Rectal smooth muscle tissue (tissue), 1 donor: ENCODE results near the gene TMEM138.

ENCODE experiments used
- H3K27ac ChIP-seq: one replicate; pipeline ENCODE4 v1.7.0; 2013; ENCODE audit warnings: low read depth, low read length, inconsistent platforms
- H3K27me3 ChIP-seq: one replicate; pipeline ENCODE4 v1.7.0; 2013; ENCODE audit warnings: low read length; ENCODE audit not compliant: control insufficient read depth, insufficient read depth
- H3K36me3 ChIP-seq: one replicate; pipeline ENCODE4 v1.7.0; 2013; ENCODE audit warnings: low read length; ENCODE audit not compliant: control insufficient read depth, insufficient read depth
- H3K4me1 ChIP-seq: one replicate; pipeline ENCODE4 v1.7.0; 2013; ENCODE audit warnings: low read length; ENCODE audit not compliant: control insufficient read depth, insufficient read depth
- H3K4me3 ChIP-seq: one replicate; pipeline ENCODE4 v1.7.0; 2013; ENCODE audit warnings: low read length
- H3K9ac ChIP-seq: one replicate; pipeline ENCODE4 v1.7.0; 2013; ENCODE audit warnings: low read length

Gene TMEM138

GRCh38 chr11:61406067-61406466 lies 43.9 kb downstream of the TMEM138 start:
- H3K36me3 ChIP-seq, result peaks cover 41% of the 10 kb centered on the region
- H3K27ac ChIP-seq, result no peak overlapping the region
- H3K4me1 ChIP-seq, result no peaks in the 10 kb centered on the region
- H3K9ac ChIP-seq, result no peak overlapping the region
- H3K27me3 ChIP-seq, result no peaks in the 10 kb centered on the region
- no peak overlapping the region for H3K4me3 ChIP-seq

DNA sequence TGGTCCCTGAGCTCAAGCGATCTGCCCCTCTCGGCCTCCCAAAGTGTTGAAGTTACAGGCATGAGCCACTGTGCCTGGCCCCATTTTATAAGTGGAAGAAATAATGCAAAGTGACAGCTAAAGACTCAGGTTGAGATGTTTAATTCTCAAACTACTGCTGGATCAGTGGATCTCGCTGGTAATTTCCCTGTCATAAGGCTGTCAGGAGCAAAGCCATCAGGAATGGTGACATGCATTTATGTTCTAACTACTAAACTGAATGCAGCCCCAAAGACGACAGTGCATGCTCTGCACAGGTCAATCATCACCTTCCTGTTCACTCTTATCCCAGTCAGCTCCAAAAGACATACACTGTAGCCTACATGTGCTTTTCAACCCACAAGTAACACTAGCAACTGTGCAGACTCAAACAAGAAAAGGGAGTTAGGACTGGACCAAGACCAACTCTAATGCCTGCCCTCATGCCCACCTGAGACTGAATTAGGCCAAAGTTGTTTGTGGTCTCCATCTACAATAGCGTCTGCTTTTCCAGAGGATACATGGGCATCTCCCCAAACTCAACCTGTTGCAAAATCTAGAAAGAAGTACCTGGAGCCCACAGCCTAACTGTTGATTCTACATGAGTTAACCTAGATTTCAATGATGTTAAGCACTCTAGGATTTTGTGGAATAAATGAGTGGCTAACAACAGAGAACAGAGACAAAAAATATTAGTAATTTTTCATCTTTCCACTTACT lies 45.0 kb downstream of the TMEM138 start:
- Histone ChIP-seq H3K27ac (no peak overlapping the region), H3K36me3 (peaks cover 48% of the 10 kb centered on the region), H3K27me3 (no peaks in the 10 kb centered on the region), H3K4me3 (no peak overlapping the region), H3K9ac (no peak overlapping the region), H3K4me1 (no peaks in the 10 kb centered on the region)

- Histone ChIP-seq H3K9ac (no peak overlapping the region), H3K27me3 (no peaks in the 10 kb centered on the region), H3K27ac (no peak overlapping the region), H3K4me3 (no peak overlapping the region), H3K4me1 (no peaks in the 10 kb centered on the region), H3K36me3 (peaks cover 54% of the 10 kb centered on the region)
Measured at GRCh38 chr11:61411589-61411988, 49.4 kb downstream of the TMEM138 start.

- peaks cover 58% of the 10 kb centered on the region for H3K36me3 ChIP-seq
- H3K4me1 ChIP-seq, result no peaks in the 10 kb centered on the region
- H3K4me3 ChIP-seq, result no peak overlapping the region
- H3K27ac ChIP-seq, result no peak overlapping the region
- no peak overlapping the region for H3K9ac ChIP-seq
- no peaks in the 10 kb centered on the region for H3K27me3 ChIP-seq
Measured at GRCh38 chr11:61413496-61413895, 51.3 kb downstream of the TMEM138 start.

DNA sequence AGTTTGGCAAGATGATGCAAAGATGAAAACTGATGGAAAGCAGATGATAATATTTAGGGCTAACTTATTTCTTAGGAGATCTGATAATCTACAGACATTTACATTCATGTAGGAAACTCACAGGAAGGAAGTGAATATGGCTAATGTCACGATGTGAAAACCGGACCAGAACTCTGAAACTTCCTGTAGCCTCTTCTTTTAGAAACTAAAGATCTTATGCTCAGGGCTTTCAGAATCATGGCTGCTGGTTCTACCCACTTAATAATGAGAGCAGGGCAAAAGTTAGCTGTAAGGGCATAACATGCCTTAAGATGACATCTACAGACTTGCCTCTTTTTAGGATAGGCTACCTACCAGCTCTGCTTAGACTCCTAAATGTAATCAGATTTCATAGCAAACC lies 52.4 kb downstream of the TMEM138 start:
- Histone ChIP-seq H3K36me3 (peaks cover 63% of the 10 kb centered on the region), H3K4me3 (no peak overlapping the region), H3K27me3 (no peaks in the 10 kb centered on the region), H3K4me1 (no peaks in the 10 kb centered on the region), H3K27ac (no peak overlapping the region), H3K9ac (no peak overlapping the region)

GRCh38 chr11:61415381-61415780 lies 53.2 kb downstream of the TMEM138 start:
- Histone ChIP-seq H3K9ac (no peak overlapping the region), H3K4me1 (no peaks in the 10 kb centered on the region), H3K4me3 (no peak overlapping the region), H3K36me3 (peaks cover 65% of the 10 kb centered on the region), H3K27me3 (no peaks in the 10 kb centered on the region), H3K27ac (no peak overlapping the region)

DNA sequence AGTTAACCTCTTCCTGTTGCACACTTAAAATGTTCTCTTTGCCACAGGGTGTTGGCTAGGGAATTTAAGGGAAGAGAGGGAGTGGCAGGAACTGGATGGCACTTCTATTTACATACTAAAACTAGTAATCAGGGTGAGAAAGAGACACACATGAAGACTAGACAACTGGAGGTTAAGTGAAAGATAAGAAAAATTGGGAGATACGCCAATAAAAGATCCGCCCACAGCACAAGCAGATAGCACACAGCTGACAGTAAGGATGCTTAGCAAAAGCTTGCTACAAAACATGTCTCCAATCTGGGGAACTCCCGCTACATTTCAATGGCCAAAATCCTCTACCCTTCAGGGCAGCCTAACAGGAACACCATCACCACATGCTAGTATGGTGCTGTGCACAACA lies 54.8 kb downstream of the TMEM138 start:
- Histone ChIP-seq H3K27me3 (no peaks in the 10 kb centered on the region), H3K27ac (no peak overlapping the region), H3K36me3 (peaks cover 62% of the 10 kb centered on the region), H3K9ac (no peak overlapping the region), H3K4me1 (no peaks in the 10 kb centered on the region), H3K4me3 (no peak overlapping the region)

GRCh38 chr11:61417670-61418069 lies 55.5 kb downstream of the TMEM138 start:
- Histone ChIP-seq H3K4me1 (no peaks in the 10 kb centered on the region), H3K9ac (no peak overlapping the region), H3K36me3 (peaks cover 62% of the 10 kb centered on the region), H3K27ac (no peak overlapping the region), H3K27me3 (no peaks in the 10 kb centered on the region), H3K4me3 (no peak overlapping the region)

GRCh38 chr11:61418136-61418535 lies 56.0 kb downstream of the TMEM138 start:
- Histone ChIP-seq H3K4me3 (no peak overlapping the region), H3K36me3 (peaks cover 60% of the 10 kb centered on the region), H3K27me3 (no peaks in the 10 kb centered on the region), H3K4me1 (no peaks in the 10 kb centered on the region), H3K9ac (no peak overlapping the region), H3K27ac (no peak overlapping the region)
